ENCODE data around the gene KRTAP2-3.

The KRTAP2-3 gene

DNA sequence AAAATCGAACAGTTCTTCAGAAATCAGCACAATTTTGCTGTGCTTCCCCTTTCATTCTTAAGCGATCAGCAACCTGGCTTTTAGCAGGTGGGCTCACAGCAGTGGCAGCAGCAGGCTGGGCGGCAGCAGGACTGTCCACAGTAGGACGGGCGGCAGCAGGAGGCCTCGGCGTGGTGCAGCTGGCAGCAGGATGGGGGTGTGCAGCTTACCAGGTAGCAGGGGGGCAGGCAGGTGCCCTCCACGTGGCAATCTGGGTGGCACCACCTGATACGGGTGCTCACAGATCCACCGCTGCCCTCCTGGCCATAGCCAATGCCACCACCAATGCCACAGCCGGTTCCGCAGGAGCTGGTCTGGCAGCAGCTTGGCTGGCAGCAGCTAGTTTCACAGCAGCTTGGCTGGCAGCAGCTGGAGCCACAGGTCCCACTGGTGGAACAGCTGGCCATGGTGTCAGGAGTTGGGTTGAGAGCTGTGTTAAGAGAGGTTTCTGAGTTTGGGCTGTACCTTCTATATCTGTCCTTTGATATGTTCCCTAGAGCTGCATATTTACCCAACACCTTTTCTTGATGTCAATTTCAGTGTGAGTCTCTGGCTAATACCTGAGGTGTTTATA, 30.2 kb downstream of the KRTAP2-3 start, which contains the start of gene KRTAP1-4:
TSS of gene KRTAP1-4 (minus strand) at position 563 of the 613 bp plus-strand sequence. CDS start at position 446, 117 bp downstream.
- no peak for DNase-seq (ENCODE audit: low read depth)

DNA sequence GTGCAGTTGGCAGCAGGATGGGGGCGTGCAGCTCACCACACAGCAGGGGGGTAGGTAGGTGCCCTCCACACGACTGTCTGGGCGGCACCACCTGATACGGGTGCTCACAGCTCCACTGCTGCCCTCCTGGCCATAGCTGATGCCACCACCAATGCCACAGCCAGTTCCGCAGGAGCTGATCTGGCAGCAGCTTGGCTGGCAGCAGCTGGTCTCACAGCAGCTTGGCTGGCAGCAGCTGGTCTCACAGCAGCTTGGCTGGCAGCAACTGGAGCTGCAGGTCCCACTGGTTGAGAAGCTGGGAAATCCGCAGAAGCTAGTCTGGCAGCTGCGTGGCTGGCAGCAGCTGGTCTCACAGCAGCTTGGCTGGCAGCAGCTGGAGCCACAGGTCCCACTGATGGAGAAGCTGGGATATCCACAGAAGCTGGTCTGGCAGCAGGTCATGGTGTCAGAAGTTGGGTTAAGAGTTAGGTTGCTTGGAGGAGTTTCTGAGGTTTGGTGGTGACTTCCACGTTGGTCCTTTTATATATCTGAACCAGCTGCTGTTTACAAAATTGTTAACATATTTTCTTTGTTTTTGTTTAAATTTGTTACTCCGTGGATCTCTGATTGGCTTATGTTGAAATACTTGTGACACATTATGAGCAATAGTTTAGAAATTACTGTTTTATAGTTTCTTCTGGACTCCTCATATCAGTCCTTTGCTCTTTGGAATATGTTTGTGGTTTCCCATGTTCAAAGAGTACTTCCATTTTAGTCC, 33.0 kb downstream of the KRTAP2-3 start, which contains the start of gene KRTAP1-5:
TSS of gene KRTAP1-5 (minus strand) at position 494 of the 757 bp plus-strand sequence. CDS start at position 441, 53 bp downstream.
- peak; percentile 94 for DNase-seq (ENCODE audit: low read depth)

DNA sequence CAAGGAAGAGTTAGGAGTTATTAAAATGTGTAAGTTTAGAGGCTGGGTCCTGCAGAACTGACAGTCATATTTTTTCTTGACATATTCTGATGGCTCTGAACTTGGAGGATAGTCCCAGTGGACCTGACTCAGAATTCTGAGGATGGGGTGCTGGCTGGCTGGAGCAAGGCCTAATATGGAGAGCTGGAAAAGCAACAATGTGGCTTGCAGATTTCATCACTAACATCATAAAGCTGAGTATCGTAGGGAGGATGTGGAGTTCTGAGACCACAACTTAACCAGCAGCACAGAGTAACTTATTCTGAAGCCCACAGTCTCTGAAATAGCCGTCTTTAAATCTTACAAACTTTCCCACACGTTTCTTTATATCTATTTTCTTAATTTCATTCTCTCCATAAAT, 35.2 kb downstream of the KRTAP2-3 start:
- DNase-seq (ENCODE audit: low read depth) = no peak

- no peak for DNase-seq (ENCODE audit: low read depth)
Observed at GRCh38 chr17:41020336-41020735, 39.6 kb downstream of the KRTAP2-3 start.

- DNase-seq (ENCODE audit: low read depth) = no peak
Observed at GRCh38 chr17:41019415-41019814, 40.5 kb downstream of the KRTAP2-3 start.

GRCh38 chr17:41018541-41018940, 41.4 kb downstream of the KRTAP2-3 start:
- DNase-seq (ENCODE audit: low read depth) = no peak

DNA sequence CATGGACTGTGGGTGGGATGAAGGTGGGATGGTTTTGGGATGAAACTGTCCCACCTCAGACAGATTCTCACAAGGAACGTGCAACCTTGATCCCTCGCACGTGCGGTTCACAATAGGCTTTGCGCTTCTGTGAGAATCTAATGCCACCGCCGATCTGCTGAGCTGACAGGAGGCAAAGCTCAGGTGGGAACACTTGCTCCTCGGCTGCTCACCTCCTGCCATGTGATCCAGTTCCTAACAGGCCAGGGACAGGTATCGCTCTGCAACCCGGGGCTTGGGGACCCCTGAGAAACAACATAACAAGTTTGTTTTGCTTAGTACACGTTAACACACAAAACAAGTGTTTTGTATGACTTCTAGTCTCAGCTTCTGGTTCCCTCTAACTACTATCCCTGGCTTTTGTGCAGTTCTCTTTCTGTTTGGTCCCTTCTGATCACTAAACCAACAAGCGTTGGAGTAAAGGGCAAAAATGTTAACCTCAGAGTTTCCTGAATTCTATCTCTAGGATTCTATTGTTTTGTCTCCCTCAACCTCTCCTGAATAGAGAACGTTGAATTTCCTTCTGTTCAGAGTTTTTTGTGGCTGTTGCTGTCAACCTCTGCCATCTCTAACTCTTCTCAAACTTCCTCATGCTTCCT, 43.2 kb downstream of the KRTAP2-3 start:
- DNase-seq (ENCODE audit: low read depth) = no peak

- no peak for DNase-seq (ENCODE audit: low read depth)
Observed at GRCh38 chr17:41015454-41015853, 44.5 kb downstream of the KRTAP2-3 start.

- DNase-seq (ENCODE audit: low read depth) = peak; percentile 72
Observed at GRCh38 chr17:41013606-41014005, 46.3 kb downstream of the KRTAP2-3 start.

GRCh38 chr17:41013181-41013580, 46.7 kb downstream of the KRTAP2-3 start:
- DNase-seq (ENCODE audit: low read depth) = no peak

GRCh38 chr17:41012326-41013120, 47.4 kb downstream of the KRTAP2-3 start:
- no peak for DNase-seq (ENCODE audit: low read depth)

- peak; percentile 33 for DNase-seq (ENCODE audit: low read depth)
Observed at GRCh38 chr17:41010441-41010840, 49.5 kb downstream of the KRTAP2-3 start.

DNA sequence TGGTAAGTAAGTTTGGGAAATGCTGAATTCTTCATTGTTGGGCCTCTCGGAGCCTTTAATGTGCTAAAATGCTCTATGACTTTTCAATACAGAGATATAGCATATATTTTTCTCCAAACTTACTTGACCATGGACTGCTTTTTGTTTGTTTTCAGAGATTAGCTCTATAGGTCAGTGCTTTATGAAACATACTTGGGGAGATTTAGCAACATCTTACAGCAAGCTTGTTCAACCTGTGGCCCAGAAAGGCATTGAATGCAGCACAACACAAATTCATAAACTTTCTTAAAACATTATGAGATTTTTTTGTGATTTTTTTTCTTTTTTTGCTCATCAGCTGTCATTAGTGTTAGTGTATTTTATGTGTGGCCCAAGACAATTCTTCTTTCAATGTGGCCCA, 50.0 kb downstream of the KRTAP2-3 start:
- no peak for DNase-seq (ENCODE audit: low read depth)

GRCh38 chr17:41009301-41009760, 50.6 kb downstream of the KRTAP2-3 start:
- no peak for DNase-seq (ENCODE audit: low read depth)

Measured in fibroblast of gingiva (primary cell).